HG03442 (cell line): ENCODE measurements around the gene USP13.
"Not testable (repeated sequence)": the region's sequence is repeated elsewhere in the genome, so short reads cannot be mapped to it uniquely, and the experiment has no call there.

Source experiments
- ATAC-seq: cut with Tn5 transposase; IDR thresholded peaks from one replicate; pipeline ENCODE4 v1.9.1; 2021; ENCODE audit warnings: mild to moderate bottlenecking, moderate library complexity; ENCODE audit not compliant: unreplicated experiment

USP13 gene

DNA sequence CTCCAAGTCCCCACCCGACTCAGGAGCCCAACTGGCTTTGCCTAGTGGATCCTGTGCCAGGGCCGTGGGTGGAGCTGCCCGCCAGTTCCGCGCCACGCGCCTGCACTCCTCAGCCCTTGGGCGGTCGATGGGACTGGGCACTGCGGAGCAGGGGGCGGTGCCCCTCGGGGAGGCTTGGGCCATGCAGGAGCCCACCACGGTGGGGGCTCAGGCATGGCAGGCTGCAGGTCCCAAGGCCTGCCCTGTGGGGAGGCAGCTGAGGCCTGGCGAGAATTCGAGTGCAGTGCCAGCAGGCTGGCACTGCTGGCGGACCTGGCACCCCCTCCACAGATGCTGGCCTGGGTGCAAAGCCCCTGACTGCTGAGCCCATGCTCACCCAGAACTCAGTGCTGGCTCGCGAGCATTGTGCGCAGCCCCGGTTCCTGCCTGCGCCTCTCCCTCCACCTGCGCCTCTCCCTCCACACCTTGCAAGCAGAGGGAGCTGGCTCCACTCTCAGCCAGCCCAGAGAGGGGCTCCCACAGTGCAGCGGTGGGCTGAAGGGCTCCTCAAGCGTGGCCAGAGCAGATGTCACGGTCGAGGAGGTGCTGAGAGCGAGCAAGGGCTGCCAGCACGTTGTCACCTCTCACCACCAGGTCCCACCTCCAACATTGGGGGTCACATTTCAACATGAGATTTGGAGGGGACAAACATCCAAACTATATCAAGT is 122.7 kb downstream of the USP13 start:
- no peak for ATAC-seq

DNA sequence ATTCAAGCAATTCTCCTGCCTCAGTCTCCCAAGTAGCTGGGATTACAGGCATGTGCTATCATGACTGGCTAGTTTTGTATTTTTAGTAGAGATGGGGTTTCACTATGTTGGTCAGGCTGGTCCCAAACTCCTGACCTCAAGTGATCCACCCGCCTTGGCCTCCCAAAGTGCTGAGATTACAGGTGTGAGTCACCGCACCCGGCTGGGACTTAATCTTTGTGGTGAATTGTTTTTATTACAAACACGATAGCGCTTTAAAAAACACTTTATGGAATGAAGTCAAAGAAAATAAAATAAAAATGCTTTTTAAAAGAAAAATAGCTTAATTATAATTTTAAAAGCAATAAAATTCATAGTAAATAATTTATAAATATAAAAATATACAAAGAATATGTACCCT is 130.0 kb downstream of the USP13 start:
- not testable (repeated sequence) for ATAC-seq

DNA sequence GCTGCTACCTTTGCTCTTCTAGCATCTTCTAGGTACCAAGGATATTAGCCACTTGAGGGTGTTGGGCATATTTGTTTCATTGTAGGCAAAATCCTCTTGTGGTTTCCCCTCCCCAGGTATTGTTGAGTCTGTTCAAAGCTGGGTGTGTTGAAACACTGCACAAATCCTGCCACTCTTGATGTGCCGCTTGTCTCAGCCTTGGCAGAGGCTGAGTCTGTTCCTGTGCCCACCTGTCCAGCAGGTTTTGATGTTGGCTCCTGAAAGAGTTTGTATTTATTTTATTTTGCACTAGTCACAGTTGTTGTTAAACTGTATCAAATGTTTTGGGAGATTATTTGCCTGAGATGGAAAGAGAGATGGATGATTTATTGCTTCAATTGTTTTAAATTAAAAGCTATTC is 136.2 kb downstream of the USP13 start:
- ATAC-seq: no peak

DNA sequence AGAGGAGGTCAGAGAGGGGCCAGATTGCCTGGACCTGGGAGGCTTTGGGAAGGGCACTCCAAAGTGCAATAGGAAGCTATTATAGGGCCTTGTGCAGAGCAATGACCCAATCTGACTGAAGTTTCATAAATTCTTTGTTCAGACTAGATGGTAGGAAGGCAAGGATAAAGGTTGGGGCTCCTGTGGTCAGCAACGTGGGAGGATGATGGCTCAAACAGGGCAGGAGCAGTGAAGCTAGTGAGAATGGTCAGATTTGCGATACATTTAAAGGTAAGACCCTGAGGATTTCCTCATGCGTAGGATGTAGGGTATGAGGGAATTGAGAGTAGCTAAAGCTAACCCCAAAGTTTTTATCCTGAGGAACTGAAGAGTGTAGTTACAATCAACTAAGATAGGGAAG is 139.0 kb downstream of the USP13 start:
- ATAC-seq: no peak

DNA sequence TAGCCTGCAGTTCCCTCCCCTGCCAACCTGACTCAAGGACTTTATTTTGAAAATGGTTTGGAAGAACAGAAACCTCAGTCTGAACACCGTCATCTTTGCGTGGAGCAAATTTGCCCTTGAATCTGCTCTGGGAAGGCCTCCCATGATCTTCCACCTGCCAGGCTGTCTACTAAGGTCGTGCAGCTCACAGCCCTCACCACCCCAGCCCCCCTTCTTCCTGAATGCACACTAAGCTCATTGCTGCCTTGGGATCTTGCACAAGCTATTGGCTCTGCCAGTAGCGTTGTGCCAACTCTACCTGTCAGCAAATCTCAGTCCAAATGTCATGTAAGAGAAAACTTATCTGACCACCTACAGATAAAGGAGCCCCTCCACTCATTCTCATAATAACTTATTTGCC is 141.5 kb downstream of the USP13 start:
- ATAC-seq: no peak

DNA sequence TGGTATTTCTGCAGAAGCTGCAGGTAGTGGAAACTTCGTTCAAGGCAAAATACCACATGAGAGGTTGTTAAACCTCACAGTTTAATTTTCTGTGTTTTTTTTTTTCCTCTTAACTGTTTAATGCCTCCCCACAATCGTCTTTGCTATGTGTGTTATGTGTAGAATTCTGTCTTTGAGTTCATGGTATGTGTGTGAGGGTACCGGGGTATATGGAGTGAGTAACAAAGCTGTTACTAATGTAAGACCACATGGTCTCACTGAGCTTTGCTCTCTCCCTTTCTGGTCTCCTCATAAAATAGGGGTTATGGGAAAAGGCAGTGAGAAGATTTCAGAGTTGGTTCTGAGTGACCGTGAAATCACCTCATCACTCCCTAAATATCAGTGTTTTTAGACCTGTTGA is 143.6 kb downstream of the USP13 start:
- ATAC-seq: no peak

DNA sequence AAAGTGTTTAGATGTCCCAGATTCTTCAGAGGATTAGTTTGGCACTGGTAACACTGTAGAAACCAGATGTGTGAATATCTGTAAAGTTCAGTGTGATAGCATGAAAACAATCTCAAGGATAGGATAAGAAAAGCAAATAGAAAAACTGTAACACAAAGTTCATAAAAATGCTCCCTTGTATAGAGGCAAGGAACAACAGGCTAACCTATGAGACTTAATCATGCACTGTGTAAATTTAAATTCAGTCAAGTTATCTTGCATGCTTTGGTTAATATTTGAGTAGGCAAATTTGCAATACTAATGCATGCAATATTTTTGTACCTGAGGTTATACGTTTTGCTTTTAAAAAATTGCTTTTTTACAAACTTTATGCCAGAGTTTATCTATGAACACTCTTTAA is 144.4 kb downstream of the USP13 start:
- no peak for ATAC-seq

DNA sequence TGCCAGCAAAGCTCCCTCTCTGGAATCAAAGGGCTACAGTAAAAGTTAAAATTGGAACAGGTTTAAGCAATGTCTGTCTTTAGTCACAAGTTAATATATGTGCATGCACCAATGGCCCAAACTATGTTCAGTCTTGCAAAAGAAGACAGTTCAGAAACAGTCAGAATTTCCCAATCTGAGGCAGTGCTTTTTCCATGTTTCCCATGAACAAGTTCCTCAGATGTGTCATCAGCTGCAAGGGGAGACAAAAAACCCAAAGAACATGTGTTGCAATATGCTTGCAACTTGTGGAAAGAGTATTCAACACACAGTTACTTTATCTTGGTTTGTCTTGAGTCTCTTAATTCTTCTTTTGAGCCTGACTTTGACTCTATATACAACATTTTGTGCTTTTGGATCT is 148.4 kb downstream of the USP13 start:
- ATAC-seq: no peak

DNA sequence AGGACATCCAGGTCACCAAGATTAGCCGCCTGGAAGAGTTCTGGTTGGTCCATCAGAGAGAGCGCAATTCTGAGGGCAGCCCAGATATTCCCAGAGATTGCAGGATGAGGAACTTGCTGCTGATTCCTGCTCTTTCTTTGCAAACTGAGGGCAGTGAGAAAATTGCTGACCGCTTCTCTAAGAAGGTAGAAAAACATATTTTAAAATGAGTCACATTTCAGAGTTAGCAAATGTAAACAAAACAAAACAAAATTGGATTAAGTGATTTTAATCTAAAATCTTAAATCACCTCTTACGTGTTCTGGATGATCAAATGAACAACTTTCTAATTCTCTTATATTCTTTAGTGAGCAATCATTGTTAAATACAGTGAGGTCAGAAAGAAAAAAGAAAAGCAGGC is 149.0 kb downstream of the USP13 start:
- ATAC-seq: no peak

DNA sequence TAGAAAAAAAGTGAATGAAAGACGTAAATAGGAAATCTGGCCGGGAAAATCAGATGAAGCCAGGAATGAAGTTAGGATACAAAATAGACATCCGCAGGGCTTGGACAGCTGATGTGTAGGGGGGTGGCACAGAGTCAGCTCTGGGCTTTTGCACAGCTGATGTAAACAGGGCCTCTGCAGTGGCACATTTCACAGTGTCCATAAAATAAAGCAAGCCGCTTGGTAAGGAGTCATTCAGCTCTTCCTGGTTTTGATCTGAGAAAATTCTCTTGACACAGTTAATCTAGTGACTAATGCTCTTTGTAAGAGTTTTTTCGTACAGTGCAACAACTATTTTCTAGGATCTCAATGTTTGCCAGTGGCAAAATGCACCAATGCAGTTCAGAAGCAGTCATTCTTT is 153.3 kb downstream of the USP13 start:
- no peak for ATAC-seq

DNA sequence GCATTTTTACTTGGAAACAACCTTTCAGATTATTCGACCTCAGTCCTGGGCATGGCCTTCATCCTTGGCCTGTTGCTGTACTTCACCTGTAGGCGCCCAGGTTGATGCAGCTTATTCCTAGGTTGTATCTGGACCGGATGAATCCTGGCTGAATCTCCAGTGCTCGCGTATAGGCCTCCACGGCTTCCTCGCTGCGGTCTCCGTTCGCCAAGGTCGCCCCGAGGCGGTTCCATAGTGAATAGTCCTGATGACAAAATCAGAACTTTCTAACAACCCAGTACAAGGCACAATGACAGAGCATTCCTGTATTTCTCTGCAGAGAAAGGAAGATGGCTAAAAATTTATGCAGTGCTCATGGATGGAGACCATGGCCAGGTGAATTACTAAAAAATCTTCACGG is 154.7 kb downstream of the USP13 start:
- ATAC-seq: no peak

DNA sequence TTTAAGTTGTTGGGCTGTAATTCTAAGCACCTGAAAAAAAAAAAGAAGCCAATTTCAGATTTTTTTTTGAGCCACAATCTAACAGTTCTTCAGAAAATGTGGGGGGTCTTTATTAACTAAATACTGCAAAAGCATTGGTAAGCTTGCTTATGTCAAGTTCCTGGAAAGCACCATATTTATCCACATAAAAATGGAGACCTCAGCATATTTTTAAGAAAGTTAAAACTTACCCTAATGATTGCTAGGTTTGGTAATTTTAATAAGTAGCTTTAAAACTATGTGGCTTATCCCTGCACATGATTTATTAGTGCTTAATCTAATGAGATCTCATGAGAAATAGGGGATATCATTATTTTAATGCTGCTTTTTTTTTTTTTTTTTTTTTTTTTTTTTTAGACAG is 156.8 kb downstream of the USP13 start:
- ATAC-seq: no peak

DNA sequence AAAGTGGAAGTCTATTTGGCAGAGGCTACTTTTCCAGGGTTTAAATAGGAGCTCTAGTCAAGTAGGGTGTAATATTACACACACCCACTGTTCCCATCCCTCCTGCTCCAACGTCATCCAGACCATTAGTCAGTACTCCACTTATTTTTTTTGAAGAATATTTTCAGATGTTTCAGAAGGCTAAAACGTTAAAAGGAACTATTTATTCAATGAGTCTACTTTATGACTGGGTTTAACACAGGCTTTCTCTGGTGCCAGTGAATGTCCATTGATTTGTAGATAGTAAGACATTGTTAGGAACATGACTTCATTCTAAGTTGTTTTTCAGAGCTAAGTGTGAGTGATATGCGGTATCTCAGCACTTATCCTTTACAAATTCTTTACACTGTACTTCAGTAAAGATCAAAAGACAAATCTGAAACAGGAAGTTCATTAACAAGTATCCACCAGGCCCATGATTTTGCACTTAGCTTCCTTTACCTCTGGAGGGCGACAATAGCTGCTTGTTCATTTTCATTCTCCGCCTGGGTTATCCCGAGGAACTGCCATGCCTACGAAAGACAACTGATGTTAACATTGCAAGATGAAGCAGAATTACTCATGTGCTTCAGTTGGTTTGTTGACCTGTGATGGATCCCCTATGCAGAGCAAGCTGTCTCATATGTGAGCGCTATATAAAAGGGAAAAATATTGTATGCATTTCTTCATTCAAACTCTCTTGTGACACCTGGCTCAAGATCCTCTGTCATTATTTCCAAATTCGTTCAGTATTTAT is 158.7 kb downstream of the USP13 start:
- ATAC-seq: peak; percentile 84

DNA sequence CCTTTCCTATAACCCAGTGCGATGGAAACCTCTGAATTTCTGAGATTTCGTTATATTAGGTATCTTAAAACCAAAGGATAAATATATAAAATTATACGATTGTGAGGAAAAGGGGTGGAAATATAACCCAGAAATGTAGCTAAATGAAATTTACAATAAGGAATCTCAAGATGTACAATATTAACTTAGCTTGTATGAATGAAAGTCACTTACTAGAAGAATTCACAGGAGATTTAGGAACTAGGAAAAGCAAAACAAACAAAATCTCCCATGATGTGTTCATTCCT is 159.2 kb downstream of the USP13 start:
- ATAC-seq: no peak

DNA sequence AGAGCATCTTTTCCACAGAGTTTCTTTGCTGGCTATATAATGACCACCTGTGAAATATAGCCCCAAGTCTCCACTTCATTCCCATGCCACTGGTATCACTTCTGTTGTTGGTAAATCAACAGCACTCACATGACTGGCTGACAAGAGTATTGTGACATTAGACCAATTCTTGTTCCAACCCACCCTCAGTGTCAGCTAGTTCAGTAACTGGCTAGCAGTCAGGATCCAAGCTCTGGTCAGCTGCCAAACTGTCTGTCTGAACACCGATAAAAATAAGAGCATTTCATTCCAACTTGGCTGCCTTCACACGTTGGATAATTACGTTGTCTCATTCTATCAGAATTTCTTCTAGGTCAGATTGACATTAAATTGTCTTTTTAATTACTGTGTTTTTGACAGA is 166.5 kb downstream of the USP13 start:
- no peak for ATAC-seq

DNA sequence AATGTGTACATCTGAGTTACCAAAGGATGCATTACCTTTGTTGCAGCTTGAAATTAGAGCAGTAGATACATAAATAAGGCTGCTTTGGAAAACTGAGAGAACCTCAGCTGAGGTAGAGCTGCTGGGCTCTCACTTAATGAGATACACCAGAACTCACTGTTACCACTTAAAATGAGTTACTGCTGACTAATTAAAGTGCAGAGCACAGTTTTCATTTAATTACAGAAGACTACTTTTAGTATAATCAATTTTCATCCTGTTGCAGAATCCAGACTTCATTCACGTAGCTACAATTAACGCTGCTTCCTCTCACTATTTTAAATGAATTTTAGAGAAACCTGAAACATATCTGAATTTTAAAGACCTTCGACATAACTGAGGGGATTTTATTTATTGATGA is 169.5 kb downstream of the USP13 start:
- ATAC-seq: no peak

DNA sequence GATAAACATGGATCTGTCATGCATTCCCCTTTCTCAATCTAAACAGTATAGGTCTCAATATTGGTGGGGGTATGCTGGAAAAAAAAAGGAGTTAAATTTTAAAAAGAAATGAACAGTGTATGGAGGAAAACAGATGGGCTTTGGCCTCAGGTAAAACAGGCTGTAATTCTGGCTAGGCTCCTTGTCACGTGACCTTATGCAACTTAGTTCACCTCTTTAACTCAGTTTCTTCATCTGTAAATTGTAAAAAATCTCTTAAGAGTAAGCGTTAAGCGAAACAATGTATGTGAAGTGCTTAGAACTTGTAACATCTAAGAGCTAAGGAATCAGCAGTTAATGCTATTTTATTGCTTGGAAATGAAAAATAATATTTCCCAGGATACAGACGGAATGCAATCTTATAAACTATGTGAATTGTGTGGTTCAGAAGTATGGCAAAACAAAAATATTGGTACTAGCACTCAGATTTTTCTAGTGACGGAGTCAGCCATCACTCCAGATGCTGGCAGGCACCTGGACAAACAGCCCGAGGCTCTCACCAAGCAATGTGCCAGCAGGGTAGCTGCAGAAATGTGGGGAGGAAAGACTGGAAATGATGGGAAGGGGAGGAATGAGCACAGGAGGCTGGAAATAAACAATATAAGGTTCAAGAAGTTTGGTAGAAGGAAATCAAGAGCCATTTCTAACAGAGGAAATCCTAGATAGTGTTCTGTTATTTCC is 172.8 kb downstream of the USP13 start:
- no peak for ATAC-seq

DNA sequence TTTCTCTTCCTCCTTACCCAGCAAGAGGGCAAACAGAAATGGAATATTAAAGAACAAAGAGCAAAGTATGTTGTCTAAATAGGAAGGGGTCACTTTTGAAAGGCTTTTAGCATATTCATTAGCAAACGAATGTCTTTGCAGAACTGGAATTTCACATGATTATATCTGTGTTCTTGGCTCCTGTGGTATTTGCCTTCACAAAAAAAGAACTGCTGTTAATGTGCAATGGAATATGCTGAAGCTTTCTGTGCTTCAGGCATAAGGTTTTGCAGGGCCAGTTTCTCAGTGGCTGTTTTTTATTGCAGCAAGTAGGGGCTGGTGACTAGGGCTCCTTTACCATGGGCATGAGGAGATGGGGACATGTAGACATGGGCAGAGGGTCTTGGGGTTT is 173.4 kb downstream of the USP13 start:
- ATAC-seq: no peak

DNA sequence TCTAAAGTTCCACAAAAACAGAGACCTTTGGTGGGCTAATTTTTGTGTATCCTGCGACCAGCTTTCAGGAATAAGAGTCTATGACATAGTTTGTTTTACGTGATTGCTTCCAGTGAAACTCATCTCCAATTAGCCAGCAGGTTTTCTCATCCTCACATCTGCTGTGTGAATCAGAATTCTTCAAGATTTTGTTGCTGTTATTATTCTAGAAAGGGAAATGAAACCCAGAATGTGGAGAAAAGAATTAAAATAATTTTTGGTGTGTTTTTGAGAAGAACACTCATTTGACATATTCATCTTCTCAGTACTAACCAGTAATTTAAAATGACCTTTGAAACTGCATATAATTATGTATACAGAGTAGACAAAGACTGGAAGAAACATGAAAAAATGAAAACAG is 175.9 kb downstream of the USP13 start:
- ATAC-seq: no peak

DNA sequence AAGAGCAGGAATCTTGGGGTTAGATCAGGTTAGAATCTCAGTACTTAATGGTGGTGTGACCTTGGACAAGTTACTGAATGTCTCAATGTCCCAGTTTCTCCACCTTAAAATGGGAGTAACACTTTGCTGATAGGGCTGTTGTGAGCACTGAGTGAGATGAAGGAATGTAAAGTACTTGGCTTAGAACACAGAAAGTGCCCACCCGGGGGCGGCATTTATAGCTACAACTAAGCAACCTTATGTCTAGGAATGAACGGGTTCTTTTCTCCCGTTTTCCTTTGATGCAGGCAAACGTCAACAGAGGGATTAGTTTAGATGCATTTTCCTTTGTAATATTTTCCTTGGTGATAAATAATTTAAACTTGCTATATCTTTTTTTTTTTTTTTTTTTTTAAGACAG is 176.6 kb downstream of the USP13 start:
- no peak for ATAC-seq

DNA sequence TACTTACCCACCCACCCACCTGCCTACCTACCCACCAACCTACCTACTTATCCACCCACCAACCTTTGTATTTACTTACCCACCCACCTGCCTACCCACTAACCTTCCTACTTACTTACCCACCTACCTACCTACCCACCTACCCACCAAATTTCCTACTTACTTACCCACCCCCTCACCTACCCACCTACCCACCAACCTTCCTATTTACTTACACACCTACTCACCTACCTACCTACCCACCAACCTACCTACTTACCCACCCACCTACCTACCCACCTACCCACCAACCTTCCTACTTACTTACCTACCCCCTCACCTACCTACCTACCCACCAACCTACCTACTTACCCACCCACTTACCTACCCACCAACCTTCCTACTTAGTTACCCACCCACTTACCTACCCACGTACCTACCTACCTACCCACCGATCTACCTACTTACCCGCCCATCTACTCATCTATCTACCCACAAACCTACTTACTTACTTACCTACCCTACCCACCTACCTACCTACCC is 179.6 kb downstream of the USP13 start:
- no peak for ATAC-seq

DNA sequence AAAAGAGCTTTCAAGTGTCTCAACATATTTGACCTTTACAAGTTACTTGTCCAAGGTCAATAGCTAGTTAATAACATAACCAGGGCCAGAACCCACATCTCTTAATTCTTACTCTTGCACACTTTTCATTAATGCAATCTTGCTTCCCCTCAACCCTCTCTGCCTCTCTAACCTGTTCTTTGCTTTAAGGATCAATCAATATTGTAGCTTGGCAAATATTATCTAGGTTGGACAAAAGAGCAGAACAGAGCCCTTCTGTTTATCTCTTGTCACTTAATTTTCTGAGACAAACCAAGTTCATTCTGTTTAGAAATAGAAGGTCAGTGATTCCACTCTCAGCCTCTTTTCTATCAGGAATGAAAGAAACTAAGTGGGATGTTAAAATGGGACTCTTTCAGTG is 180.5 kb downstream of the USP13 start:
- no peak for ATAC-seq
